VCaP (cell line): ENCODE results near the gene SHC2.
"Not testable (repeated sequence)": the region's sequence is repeated elsewhere in the genome, so short reads cannot be mapped to it uniquely, and the experiment has no call there.

Source experiments
- H3K27ac ChIP-seq: fragments of 450-650 bp; 2 replicates; pipeline ENCODE4 v1.5.1; 2017
- TF ChIP-seq, protein P1 (sequence below): fragments of 450-650 bp; conservative IDR thresholded peaks from 2 replicates; pipeline ENCODE4 v1.5.1; 2017; ENCODE audit warnings: mild to moderate bottlenecking, moderate library complexity

SHC2 gene

DNA sequence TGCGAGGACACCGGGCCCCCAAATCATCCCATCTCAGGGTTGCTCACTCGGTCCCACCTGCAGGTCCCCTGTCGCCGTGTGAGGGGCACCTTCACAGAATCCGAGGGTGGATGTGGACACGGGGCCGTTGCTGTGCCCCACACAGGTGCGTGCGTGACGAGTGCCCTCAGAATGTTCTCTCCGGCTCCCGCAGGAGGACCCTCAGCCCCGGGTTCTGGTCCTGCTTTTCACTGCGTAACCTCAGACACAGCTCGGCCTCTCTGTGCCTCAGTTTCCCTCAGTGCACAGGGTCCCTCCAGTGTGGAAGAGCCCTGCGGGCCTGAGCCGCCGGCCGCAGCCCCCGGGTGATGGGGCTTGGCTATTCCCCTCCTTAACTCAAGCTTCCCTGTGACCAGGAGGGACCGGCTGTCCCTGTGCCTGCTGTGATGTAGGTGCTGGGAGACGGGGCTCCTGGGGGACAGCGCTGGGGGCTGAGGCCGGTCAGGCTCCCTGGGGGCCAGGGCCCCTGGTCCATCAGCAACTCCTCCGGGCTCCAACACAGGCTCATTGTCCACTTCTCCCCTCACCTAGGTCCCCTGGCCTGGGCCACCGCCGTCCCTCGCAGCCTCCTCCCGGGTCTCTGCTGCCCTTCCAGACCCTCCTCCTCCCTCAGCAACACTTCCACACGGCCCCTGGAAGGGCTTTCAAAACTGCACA, 4.8 kb downstream of the SHC2 start:
- no peak overlapping the region for H3K27ac ChIP-seq
- TF ChIP-seq, protein P1, sequence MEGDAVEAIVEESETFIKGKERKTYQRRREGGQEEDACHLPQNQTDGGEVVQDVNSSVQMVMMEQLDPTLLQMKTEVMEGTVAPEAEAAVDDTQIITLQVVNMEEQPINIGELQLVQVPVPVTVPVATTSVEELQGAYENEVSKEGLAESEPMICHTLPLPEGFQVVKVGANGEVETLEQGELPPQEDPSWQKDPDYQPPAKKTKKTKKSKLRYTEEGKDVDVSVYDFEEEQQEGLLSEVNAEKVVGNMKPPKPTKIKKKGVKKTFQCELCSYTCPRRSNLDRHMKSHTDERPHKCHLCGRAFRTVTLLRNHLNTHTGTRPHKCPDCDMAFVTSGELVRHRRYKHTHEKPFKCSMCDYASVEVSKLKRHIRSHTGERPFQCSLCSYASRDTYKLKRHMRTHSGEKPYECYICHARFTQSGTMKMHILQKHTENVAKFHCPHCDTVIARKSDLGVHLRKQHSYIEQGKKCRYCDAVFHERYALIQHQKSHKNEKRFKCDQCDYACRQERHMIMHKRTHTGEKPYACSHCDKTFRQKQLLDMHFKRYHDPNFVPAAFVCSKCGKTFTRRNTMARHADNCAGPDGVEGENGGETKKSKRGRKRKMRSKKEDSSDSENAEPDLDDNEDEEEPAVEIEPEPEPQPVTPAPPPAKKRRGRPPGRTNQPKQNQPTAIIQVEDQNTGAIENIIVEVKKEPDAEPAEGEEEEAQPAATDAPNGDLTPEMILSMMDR, result no peak

- TF ChIP-seq, protein P1, result no peak
Measured at GRCh38 chr19:455031-455705, 5.7 kb downstream of the SHC2 start.

DNA sequence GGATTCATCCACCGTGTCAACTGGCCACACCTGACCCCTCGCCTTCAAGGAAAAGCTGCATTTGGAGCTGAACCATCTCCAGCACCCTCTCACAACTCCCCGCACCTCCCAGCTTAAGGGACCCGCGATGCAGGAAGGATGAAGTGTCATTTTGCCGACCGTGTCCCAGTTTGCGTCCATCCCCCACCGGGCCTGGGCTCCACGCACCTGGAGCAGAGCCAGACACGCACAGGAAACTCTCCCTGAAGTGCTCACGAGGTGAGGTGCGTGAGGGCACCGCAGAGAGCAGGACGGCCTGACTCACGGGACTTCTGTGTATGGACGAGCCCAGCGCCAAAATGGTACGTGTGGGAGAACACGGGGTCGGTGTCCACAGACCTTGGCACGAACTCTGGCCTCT, 7.2 kb downstream of the SHC2 start:
- no peak overlapping the region for H3K27ac ChIP-seq
- TF ChIP-seq, protein P1, result no peak

More at GRCh38 chr19:455031-455705, 5.7 kb downstream of the SHC2 start:
- no peak overlapping the region for H3K27ac ChIP-seq

GRCh38 chr19:452829-453228, 8.0 kb downstream of the SHC2 start:
- TF ChIP-seq, protein P1, result no peak
- H3K27ac ChIP-seq, result no peak overlapping the region

GRCh38 chr19:450912-451481, 9.8 kb downstream of the SHC2 start:
- not testable (repeated sequence) for H3K27ac ChIP-seq

DNA sequence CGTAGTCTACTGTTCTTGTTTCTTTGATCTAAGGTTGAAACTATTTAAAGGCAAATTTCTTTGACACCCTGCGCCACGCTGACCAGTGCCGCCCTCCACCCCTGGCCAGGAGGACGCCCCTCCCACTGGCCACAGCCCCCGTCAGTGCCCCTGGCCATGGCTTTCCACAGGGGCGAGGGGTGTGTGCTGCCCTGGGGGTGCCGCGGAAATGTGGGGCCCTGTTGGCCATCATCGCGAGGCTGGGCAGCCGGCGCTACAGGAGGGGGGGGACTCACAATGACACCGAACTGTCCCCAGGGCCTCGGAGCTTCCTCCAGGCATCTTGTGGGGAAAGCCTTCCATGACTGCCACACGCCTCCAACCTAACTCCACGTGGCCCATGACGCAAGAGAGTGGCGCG, 10.9 kb downstream of the SHC2 start:
- TF ChIP-seq, protein P1, result no peak
- H3K27ac ChIP-seq, result no peak overlapping the region

DNA sequence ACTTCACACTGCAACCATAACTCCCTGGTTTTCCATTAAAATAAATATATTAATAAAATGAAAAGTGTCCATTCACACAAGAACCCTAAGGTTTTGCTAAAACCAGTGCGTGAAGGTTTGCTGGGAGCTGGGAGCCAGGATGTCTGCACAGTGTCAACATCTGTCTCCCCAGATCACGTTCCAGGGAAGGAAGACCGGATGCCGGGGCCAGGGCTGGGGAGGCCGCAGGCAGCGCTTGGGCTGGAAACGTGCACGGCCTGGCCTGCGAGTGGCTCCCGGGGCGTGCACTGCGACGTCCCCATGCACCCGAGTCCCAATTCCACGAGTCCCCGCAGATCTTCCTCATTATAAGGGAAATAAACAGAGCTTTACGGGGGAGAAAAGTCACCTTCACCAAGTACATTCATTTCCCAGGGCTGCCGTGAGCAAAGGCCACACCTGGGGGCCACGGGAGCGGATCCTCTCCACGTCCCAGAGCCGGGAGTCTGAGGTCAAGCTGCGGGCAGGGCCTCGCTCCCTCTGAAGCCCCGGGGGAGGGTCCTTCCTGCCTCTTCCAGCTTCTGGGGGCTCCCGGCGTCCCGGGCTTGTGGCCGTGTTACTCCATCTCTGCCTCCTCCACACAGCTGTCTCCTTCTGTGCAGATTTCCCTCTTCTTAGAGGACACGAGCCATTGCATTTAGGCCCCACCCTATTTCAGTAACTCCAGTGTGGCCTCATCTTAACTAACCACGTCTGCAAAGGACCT, 12.8 kb downstream of the SHC2 start:
- TF ChIP-seq, protein P1, result no peak
- H3K27ac ChIP-seq, result no peak overlapping the region
